Loucy (cell line): ENCODE results near the gene EIF3L.

Experiments used
- H2AFZ ChIP-seq: fragments of 200-600 bp; sonication (generic); 2 replicates; pipeline ENCODE4 v1.6.0; 2016; ENCODE audit warnings: antibody characterized with exemption, mild to moderate bottlenecking, low read length, moderate library complexity
- H3F3A ChIP-seq: fragments of 200-600 bp; 2 replicates; pipeline ENCODE4 v1.6.0; 2016; ENCODE audit warnings: antibody characterized with exemption, low read depth, mild to moderate bottlenecking
- H3K27me3 ChIP-seq: fragments of 200-600 bp; sonication (generic); 2 replicates; pipeline ENCODE4 v1.6.1; 2014; ENCODE audit warnings: low read length, mild to moderate bottlenecking; ENCODE audit not compliant: insufficient read depth, poor library complexity, severe bottlenecking
- H3K36me3 ChIP-seq: fragments of 200-600 bp; sonication (generic); 2 replicates; pipeline ENCODE4 v1.6.1; 2016; ENCODE audit warnings: low read length; ENCODE audit not compliant: insufficient read depth
- H3K4me1 ChIP-seq: fragments of 200-600 bp; sonication (generic); 2 replicates; pipeline ENCODE4 v1.5.1; 2014; ENCODE audit warnings: low read length, mild to moderate bottlenecking; ENCODE audit not compliant: insufficient read depth, poor library complexity, severe bottlenecking
- H3K4me2 ChIP-seq: fragments of 200-600 bp; sonication (generic); 2 replicates; pipeline ENCODE4 v1.6.0; 2014; ENCODE audit warnings: antibody characterized with exemption, low read length, low read depth, mild to moderate bottlenecking; ENCODE audit not compliant: poor library complexity, severe bottlenecking
- H3K4me3 ChIP-seq: fragments of 200-600 bp; sonication (generic); 2 replicates; pipeline ENCODE4 v1.5.1; 2014; ENCODE audit warnings: low read length, mild to moderate bottlenecking, mixed read lengths; ENCODE audit not compliant: poor library complexity, severe bottlenecking
- H3K79me2 ChIP-seq: fragments of 200-600 bp; sonication (generic); 2 replicates; pipeline ENCODE4 v1.6.1; 2014; ENCODE audit warnings: low read length; ENCODE audit not compliant: insufficient read depth
- H3K9ac ChIP-seq: fragments of 200-600 bp; sonication (generic); 2 replicates; pipeline ENCODE4 v1.6.0; 2014; ENCODE audit warnings: mild to moderate bottlenecking, low read depth, low read length, moderate library complexity; ENCODE audit not compliant: poor library complexity, severe bottlenecking
- H3K9me2 ChIP-seq: fragments of 200-600 bp; sonication (generic); replicated peaks from 2 replicates; pipeline ENCODE4 v1.6.1; 2016; ENCODE audit warnings: low read depth, low read length, mixed read lengths
- H3K9me3 ChIP-seq: fragments of 200-600 bp; sonication (generic); 2 replicates; pipeline ENCODE4 v1.6.1; 2014; ENCODE audit warnings: mild to moderate bottlenecking, antibody characterized with exemption, low read length, low read depth; ENCODE audit not compliant: insufficient read depth
- H4K20me1 ChIP-seq: fragments of 200-600 bp; sonication (generic); 2 replicates; pipeline ENCODE4 v1.6.0; 2014; ENCODE audit warnings: antibody characterized with exemption, low read length, mild to moderate bottlenecking; ENCODE audit not compliant: insufficient read depth, poor library complexity, severe bottlenecking
- EZH2phosphoT487 ChIP-seq: fragments of 200-600 bp; IDR thresholded peaks from 2 replicates; pipeline ENCODE4 v1.6.1; 2018; ENCODE audit warnings: antibody characterized with exemption, mild to moderate bottlenecking, moderate library complexity, borderline replicate concordance
- TF ChIP-seq, protein P1 (sequence below): fragments of 200-600 bp; sonication (generic); conservative IDR thresholded peaks from 2 replicates; pipeline ENCODE4 v1.5.1; 2014; ENCODE audit warnings: mild to moderate bottlenecking, antibody characterized with exemption, low read length

EIF3L gene

DNA sequence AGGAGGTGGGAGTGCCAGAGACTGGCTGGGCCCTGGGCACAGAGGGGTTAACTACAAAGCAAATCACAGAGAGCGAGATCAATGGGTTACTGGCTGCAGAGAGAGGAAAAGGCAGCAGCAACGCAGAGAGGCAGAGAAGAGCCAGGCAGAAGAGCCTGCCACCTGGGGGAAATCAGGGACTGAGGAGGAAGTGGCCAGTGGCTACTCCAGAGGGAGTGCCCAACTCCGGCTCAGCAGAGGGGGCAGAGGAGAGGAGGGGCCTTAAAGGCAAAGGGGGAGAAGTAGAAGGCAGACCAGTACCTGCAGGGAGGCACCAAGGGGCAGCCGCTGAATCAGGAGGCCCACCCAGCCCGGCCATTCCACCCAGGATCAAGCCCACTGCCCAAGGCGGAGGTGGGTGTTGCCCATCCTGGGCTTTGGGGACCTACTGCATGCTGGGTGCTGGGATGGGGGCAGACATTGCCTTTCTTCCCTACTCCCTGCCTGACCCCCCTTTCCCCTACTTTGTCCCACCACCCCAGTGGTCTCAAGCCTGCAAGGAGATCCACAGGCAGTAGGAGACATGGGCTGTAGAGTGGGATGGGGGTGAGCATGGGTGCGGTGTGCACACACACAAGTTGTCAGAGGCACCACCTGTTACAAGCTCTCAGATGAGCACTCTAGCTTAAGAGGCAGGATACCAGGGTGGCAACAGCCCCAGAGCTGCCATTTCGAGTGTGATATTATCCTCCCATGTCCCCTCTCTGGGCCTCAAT, 27.0 kb upstream of the EIF3L start:
- Histone ChIP-seq H3K36me3 (no peaks in the 10 kb centered on the region), H3F3A (no peaks in the 10 kb centered on the region), H3K9me3 (no peaks in the 10 kb centered on the region), H3K4me1 (no peaks in the 10 kb centered on the region), H3K9ac (no peak overlapping the region), H4K20me1 (no peaks in the 10 kb centered on the region), H3K27me3 (no peaks in the 10 kb centered on the region), H2AFZ (no peak overlapping the region), H3K9me2 (no peaks in the 10 kb centered on the region), H3K4me3 (no peak overlapping the region), H3K4me2 (no peak overlapping the region), H3K79me2 (no peaks in the 10 kb centered on the region)
- TF ChIP-seq EZH2phosphoT487, result no peak
- TF ChIP-seq, protein P1, sequence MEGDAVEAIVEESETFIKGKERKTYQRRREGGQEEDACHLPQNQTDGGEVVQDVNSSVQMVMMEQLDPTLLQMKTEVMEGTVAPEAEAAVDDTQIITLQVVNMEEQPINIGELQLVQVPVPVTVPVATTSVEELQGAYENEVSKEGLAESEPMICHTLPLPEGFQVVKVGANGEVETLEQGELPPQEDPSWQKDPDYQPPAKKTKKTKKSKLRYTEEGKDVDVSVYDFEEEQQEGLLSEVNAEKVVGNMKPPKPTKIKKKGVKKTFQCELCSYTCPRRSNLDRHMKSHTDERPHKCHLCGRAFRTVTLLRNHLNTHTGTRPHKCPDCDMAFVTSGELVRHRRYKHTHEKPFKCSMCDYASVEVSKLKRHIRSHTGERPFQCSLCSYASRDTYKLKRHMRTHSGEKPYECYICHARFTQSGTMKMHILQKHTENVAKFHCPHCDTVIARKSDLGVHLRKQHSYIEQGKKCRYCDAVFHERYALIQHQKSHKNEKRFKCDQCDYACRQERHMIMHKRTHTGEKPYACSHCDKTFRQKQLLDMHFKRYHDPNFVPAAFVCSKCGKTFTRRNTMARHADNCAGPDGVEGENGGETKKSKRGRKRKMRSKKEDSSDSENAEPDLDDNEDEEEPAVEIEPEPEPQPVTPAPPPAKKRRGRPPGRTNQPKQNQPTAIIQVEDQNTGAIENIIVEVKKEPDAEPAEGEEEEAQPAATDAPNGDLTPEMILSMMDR, result no peak

DNA sequence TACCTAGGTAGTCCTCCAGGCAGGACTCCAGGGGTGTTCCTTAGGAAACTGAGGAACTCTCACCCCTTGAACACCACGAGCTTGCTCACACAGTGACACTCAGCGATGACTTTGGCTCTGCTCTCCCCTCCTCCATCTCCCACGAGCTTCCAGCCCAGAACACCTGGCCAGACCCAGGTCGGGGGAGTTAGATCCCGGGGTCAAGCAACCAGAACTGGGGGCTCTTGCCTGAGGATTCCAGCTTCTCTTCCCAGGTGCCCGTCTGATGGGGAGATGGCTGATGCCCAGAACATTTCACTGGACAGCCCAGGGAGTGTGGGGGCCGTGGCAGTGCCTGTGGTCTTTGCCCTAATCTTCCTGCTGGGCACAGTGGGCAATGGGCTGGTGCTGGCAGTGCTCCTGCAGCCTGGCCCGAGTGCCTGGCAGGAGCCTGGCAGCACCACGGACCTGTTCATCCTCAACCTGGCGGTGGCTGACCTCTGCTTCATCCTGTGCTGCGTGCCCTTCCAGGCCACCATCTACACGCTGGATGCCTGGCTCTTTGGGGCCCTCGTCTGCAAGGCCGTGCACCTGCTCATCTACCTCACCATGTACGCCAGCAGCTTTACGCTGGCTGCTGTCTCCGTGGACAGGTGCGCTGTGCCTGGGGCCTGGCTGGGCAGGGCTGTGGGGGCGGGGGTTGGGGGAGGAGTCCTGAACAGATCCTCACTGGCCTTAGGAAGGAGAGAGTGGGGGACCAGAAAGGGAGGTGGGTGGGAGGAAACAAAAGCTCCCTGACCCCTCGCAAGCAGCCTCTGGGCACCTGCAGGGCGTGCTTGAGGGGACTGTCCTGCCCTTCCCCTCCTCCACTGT, 25.9 kb upstream of the EIF3L start, which contains the start of gene GALR3:
Gene GALR3, plus strand, starts transcription at position 249 of the 852 bp plus-strand sequence. Its CDS starts 25 bp downstream, at position 274.
- no peak within 1 kb of the TSS for H3K9ac ChIP-seq
- H3K4me1 ChIP-seq, result no peaks in the 10 kb centered on the region
- no peaks in the 10 kb centered on the region for H3K36me3 ChIP-seq
- TF ChIP-seq EZH2phosphoT487, result no peak
- TF ChIP-seq, protein P1, result no peak
- no peaks in the 10 kb centered on the region for H3F3A ChIP-seq
- no peak within 1 kb of the TSS for H3K4me3 ChIP-seq
- no peaks in the 10 kb centered on the region for H3K9me3 ChIP-seq
- H3K9me2 ChIP-seq, result no peaks in the 10 kb centered on the region
- no peaks in the 10 kb centered on the region for H3K79me2 ChIP-seq
- no peak within 1 kb of the TSS for H2AFZ ChIP-seq
- H3K27me3 ChIP-seq, result no peaks in the 10 kb centered on the region
- no peak within 1 kb of the TSS for H3K4me2 ChIP-seq
- no peaks in the 10 kb centered on the region for H4K20me1 ChIP-seq

DNA sequence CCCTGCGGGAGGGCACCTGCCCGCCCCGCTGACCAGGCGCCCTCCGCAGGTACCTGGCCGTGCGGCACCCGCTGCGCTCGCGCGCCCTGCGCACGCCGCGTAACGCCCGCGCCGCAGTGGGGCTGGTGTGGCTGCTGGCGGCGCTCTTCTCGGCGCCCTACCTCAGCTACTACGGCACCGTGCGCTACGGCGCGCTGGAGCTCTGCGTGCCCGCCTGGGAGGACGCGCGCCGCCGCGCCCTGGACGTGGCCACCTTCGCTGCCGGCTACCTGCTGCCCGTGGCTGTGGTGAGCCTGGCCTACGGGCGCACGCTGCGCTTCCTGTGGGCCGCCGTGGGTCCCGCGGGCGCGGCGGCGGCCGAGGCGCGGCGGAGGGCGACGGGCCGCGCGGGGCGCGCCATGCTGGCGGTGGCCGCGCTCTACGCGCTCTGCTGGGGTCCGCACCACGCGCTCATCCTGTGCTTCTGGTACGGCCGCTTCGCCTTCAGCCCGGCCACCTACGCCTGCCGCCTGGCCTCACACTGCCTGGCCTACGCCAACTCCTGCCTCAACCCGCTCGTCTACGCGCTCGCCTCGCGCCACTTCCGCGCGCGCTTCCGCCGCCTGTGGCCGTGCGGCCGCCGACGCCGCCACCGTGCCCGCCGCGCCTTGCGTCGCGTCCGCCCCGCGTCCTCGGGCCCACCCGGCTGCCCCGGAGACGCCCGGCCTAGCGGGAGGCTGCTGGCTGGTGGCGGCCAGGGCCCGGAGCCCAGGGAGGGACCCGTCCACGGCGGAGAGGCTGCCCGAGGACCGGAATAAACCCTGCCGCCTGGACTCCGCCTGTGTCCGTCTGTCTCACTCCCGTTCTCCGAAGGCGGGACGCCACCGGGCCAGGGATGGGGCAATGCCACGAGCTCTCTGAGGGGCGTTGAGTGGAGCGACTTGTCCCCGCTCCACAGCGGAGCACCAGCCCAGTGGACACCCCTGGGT, 24.3 kb upstream of the EIF3L start:
- no peaks in the 10 kb centered on the region for H3K9me3 ChIP-seq
- H4K20me1 ChIP-seq, result no peaks in the 10 kb centered on the region
- H3K4me2 ChIP-seq, result no peak overlapping the region
- peaks cover 7% of the 10 kb centered on the region; the same call in 1 of the 2 replicates for H3K36me3 ChIP-seq
- H3F3A ChIP-seq, result no peaks in the 10 kb centered on the region
- H3K9me2 ChIP-seq, result no peaks in the 10 kb centered on the region
- H3K27me3 ChIP-seq, result no peaks in the 10 kb centered on the region
- H2AFZ ChIP-seq, result no peak overlapping the region
- no peak overlapping the region for H3K9ac ChIP-seq
- TF ChIP-seq EZH2phosphoT487, result no peak
- TF ChIP-seq, protein P1, result no peak
- no peak overlapping the region for H3K4me3 ChIP-seq
- H3K79me2 ChIP-seq, result no peaks in the 10 kb centered on the region
- no peaks in the 10 kb centered on the region for H3K4me1 ChIP-seq
